CD4-positive, alpha-beta T cell treated with Interleukin-21 for 1 hour (primary cell): ENCODE data around the gene P4HTM.

ENCODE experiments used
- DNase-seq: peaks from one replicate; pipeline ENCODE4 v3.0.0-alpha.2; 2020

Gene P4HTM

GRCh38 chr3:48989796-48990635 lies at the start of gene P4HTM:
Gene P4HTM (plus strand): TSS chr3:48990241. CDS start chr3:48990257, 16 bp downstream.
- peak; percentile 71 for DNase-seq

GRCh38 chr3:48945432-48945831 lies 44.6 kb upstream of the P4HTM start:
- DNase-seq, result no peak

- DNase-seq, result no peak
These were observed 44.0 kb upstream of the P4HTM start for GRCh38 chr3:48945891-48946549.

- no peak for DNase-seq
These were observed 40.7 kb upstream of the P4HTM start for GRCh38 chr3:48949376-48949717.

GRCh38 chr3:48950051-48950450 lies 40.0 kb upstream of the P4HTM start:
- DNase-seq, result no peak

- DNase-seq, result no peak
These were observed 38.3 kb upstream of the P4HTM start for GRCh38 chr3:48951764-48952163.

GRCh38 chr3:48952510-48953118 lies 37.4 kb upstream of the P4HTM start:
- peak; percentile 66 for DNase-seq

- DNase-seq, result no peak
These were observed 32.9 kb upstream of the P4HTM start for GRCh38 chr3:48957006-48957705.

GRCh38 chr3:48960841-48961413 lies 29.1 kb upstream of the P4HTM start:
- no peak for DNase-seq

GRCh38 chr3:48962340-48962739 lies 27.7 kb upstream of the P4HTM start:
- no peak for DNase-seq

- no peak for DNase-seq
These were observed 27.1 kb upstream of the P4HTM start for GRCh38 chr3:48962939-48963338.

GRCh38 chr3:48963591-48963990 lies 26.4 kb upstream of the P4HTM start:
- no peak for DNase-seq

- no peak for DNase-seq
These were observed 23.7 kb upstream of the P4HTM start for GRCh38 chr3:48966367-48966766.

GRCh38 chr3:48966876-48967361 lies 23.1 kb upstream of the P4HTM start:
- DNase-seq, result no peak

- no peak for DNase-seq
These were observed 19.5 kb upstream of the P4HTM start for GRCh38 chr3:48970586-48970985.

- DNase-seq, result no peak
These were observed 15.8 kb upstream of the P4HTM start for GRCh38 chr3:48974076-48974864.

- DNase-seq, result no peak
These were observed 10.6 kb upstream of the P4HTM start for GRCh38 chr3:48979451-48979850.

GRCh38 chr3:48980295-48980694 lies 9.7 kb upstream of the P4HTM start:
- DNase-seq, result no peak

GRCh38 chr3:48982016-48982415 lies 8.0 kb upstream of the P4HTM start:
- DNase-seq, result no peak

GRCh38 chr3:48982686-48983085 lies 7.4 kb upstream of the P4HTM start:
- no peak for DNase-seq

GRCh38 chr3:48983096-48983495 lies 6.9 kb upstream of the P4HTM start:
- no peak for DNase-seq

- DNase-seq, result no peak
These were observed 5.4 kb upstream of the P4HTM start for GRCh38 chr3:48984663-48985062.
